ENCODE results near the gene RORB.

- TF ChIP-seq TCF7L2 (IDR thresholded peaks at IDR 0.05; ENCODE audit: low read depth, low read length) (no peak), CTCF (IDR thresholded peaks at IDR 0.05) (no peak), POLR2AphosphoS5 (IDR thresholded peaks at IDR 0.05; ENCODE audit: low read depth, low read length) (no peak)
These were observed 165.5 kb downstream of the RORB start for GRCh38 chr9:74662674-74663073.

Data from Panc1 (cell line).